Skin epidermis (tissue), 12 donors: ENCODE results near the gene CTU1.
A peak's percentile ranks its signal among the peaks of the same experiment; 100 is the strongest.

Source experiments
- H3K27ac ChIP-seq, 21 experiments: fragments of 200-600 bp; sonication (generic) in 11 of 21; one replicate each; pipeline ENCODE4 v1.5.0; 2020; ENCODE audit warnings: mild to moderate bottlenecking in 3 of 21, inconsistent platforms in 2 of 21, moderate library complexity in 2 of 21
- H3K4me3 ChIP-seq, 7 experiments: fragments of 200-600 bp; sonication (generic) in 2 of 7; one replicate each; pipeline ENCODE4 v1.5.0; 2020; ENCODE audit warnings: inconsistent platforms in 2 of 7, mild to moderate bottlenecking in 2 of 7, moderate library complexity in 1 of 7

The CTU1 gene

GRCh38 chr19:51135986-51136762 lies 28.0 kb upstream of the CTU1 start:
- H3K27ac ChIP-seq = peak overlapping the region in 10 of 21 experiments; percentile 17 to 80 (median 52)

GRCh38 chr19:51135004-51135403 lies 26.8 kb upstream of the CTU1 start:
- Histone ChIP-seq H3K4me3 (no peak overlapping the region), H3K27ac (peak overlapping the region in 1 of 21 experiments; percentile 80)

More at GRCh38 chr19:51135986-51136762, 28.0 kb upstream of the CTU1 start:
- no peak overlapping the region for H3K4me3 ChIP-seq

GRCh38 chr19:51131780-51132680 lies 23.8 kb upstream of the CTU1 start:
- H3K4me3 ChIP-seq = no peak overlapping the region
- peak overlapping the region in 11 of 21 experiments; percentile 8 to 74 (median 52) for H3K27ac ChIP-seq

GRCh38 chr19:51129716-51130115 lies 21.5 kb upstream of the CTU1 start:
- Histone ChIP-seq H3K4me3 (no peak overlapping the region), H3K27ac (peak overlapping the region in 1 of 21 experiments; percentile 11)

GRCh38 chr19:51128227-51128626 lies 20.0 kb upstream of the CTU1 start:
- H3K4me3 ChIP-seq = no peak overlapping the region
- peak overlapping the region in 13 of 21 experiments; percentile 4 to 88 (median 34) for H3K27ac ChIP-seq

- H3K27ac ChIP-seq = peak overlapping the region in 11 of 21 experiments; percentile 11 to 88 (median 37)
- H3K4me3 ChIP-seq = no peak overlapping the region
These were observed 19.5 kb upstream of the CTU1 start for GRCh38 chr19:51127755-51128154.

GRCh38 chr19:51127032-51127431 lies 18.8 kb upstream of the CTU1 start:
- peak overlapping the region in 12 of 21 experiments; percentile 10 to 88 (median 50) for H3K27ac ChIP-seq
- H3K4me3 ChIP-seq = peak overlapping the region in 1 of 7 experiments; percentile 21

- peak overlapping the region in 4 of 7 experiments; percentile 7 to 21 (median 16) for H3K4me3 ChIP-seq
These were observed 17.3 kb upstream of the CTU1 start for GRCh38 chr19:51125421-51126075.

GRCh38 chr19:51124729-51125128 lies 16.5 kb upstream of the CTU1 start, which contains the start of gene SIGLEC9:
Gene SIGLEC9 (plus strand): TSS chr19:51124906. CDS start chr19:51124975, 69 bp downstream.
- Histone ChIP-seq H3K4me3 (peak within 1 kb of the TSS in 4 of 7 experiments; percentile 7 to 21 (median 16)), H3K27ac (peak within 1 kb of the TSS in 18 of 21 experiments; percentile 24 to 88 (median 68))

More at GRCh38 chr19:51125421-51126075, 17.3 kb upstream of the CTU1 start:
- H3K27ac ChIP-seq = peak overlapping the region in 18 of 21 experiments; percentile 23 to 88 (median 68)

- H3K27ac ChIP-seq = peak overlapping the region in 15 of 21 experiments; percentile 17 to 88 (median 73)
- H3K4me3 ChIP-seq = no peak overlapping the region
These were observed 16.0 kb upstream of the CTU1 start for GRCh38 chr19:51124216-51124615.

- H3K27ac ChIP-seq = peak overlapping the region in 15 of 21 experiments; percentile 30 to 88 (median 73)
These were observed 15.6 kb upstream of the CTU1 start for GRCh38 chr19:51123802-51124201.

GRCh38 chr19:51123381-51123800 lies 15.2 kb upstream of the CTU1 start:
- Histone ChIP-seq H3K27ac (peak overlapping the region in 16 of 21 experiments; percentile 20 to 88 (median 70)), H3K4me3 (no peak overlapping the region)

More at GRCh38 chr19:51123802-51124201, 15.6 kb upstream of the CTU1 start:
- no peak overlapping the region for H3K4me3 ChIP-seq

- no peak overlapping the region for H3K4me3 ChIP-seq
- H3K27ac ChIP-seq = peak overlapping the region in 16 of 21 experiments; percentile 20 to 88 (median 71)
These were observed 14.1 kb upstream of the CTU1 start for GRCh38 chr19:51122112-51122981.

- no peak overlapping the region for H3K4me3 ChIP-seq
- peak overlapping the region in 3 of 21 experiments; percentile 31 to 46 (median 44) for H3K27ac ChIP-seq
These were observed 13.0 kb upstream of the CTU1 start for GRCh38 chr19:51121257-51121656.

- H3K4me3 ChIP-seq = no peak overlapping the region
- peak overlapping the region in 3 of 21 experiments; percentile 21 to 42 (median 37) for H3K27ac ChIP-seq
These were observed 12.0 kb upstream of the CTU1 start for GRCh38 chr19:51120160-51120559.

GRCh38 chr19:51119611-51120010 lies 11.4 kb upstream of the CTU1 start:
- Histone ChIP-seq H3K4me3 (no peak overlapping the region), H3K27ac (peak overlapping the region in 2 of 21 experiments; percentile 21 to 42)

- Histone ChIP-seq H3K27ac (peak overlapping the region in 1 of 21 experiments; percentile 21), H3K4me3 (no peak overlapping the region)
These were observed 10.9 kb upstream of the CTU1 start for GRCh38 chr19:51119101-51119500.

GRCh38 chr19:51116736-51117286 lies 8.6 kb upstream of the CTU1 start:
- no peak overlapping the region for H3K27ac ChIP-seq
- no peak overlapping the region for H3K4me3 ChIP-seq
